HG03439 (cell line): ENCODE data around the gene NEDD4L.

Experiments used
- ATAC-seq: cut with Tn5 transposase; IDR thresholded peaks from one replicate; pipeline ENCODE4 v1.9.1; 2021; ENCODE audit warnings: mild to moderate bottlenecking, moderate library complexity; ENCODE audit not compliant: unreplicated experiment

The NEDD4L gene

GRCh38 chr18:58336605-58337004 is 292.6 kb downstream of the NEDD4L start:
- no peak for ATAC-seq

GRCh38 chr18:58337285-58337684 is 293.3 kb downstream of the NEDD4L start:
- ATAC-seq, result no peak

- no peak for ATAC-seq
Observed at GRCh38 chr18:58337686-58338085, 293.7 kb downstream of the NEDD4L start.

- ATAC-seq, result no peak
Observed at GRCh38 chr18:58338141-58338540, 294.1 kb downstream of the NEDD4L start.

- no peak for ATAC-seq
Observed at GRCh38 chr18:58338961-58339592, 295.1 kb downstream of the NEDD4L start.

- ATAC-seq, result no peak
Observed at GRCh38 chr18:58339890-58340289, 295.9 kb downstream of the NEDD4L start.

- ATAC-seq, result no peak
Observed at GRCh38 chr18:58341916-58342315, 297.9 kb downstream of the NEDD4L start.

- no peak for ATAC-seq
Observed at GRCh38 chr18:58344080-58344670, 300.1 kb downstream of the NEDD4L start.

- ATAC-seq, result no peak
Observed at GRCh38 chr18:58344861-58345463, 300.9 kb downstream of the NEDD4L start.

GRCh38 chr18:58345875-58346274 is 301.8 kb downstream of the NEDD4L start:
- no peak for ATAC-seq

GRCh38 chr18:58347135-58347534 is 303.1 kb downstream of the NEDD4L start:
- ATAC-seq, result no peak

- no peak for ATAC-seq
Observed at GRCh38 chr18:58348517-58348916, 304.5 kb downstream of the NEDD4L start.

GRCh38 chr18:58348951-58349350 is 304.9 kb downstream of the NEDD4L start:
- ATAC-seq, result no peak

- ATAC-seq, result no peak
Observed at GRCh38 chr18:58349650-58350049, 305.6 kb downstream of the NEDD4L start.

- ATAC-seq, result no peak
Observed at GRCh38 chr18:58350526-58350925, 306.5 kb downstream of the NEDD4L start.

- no peak for ATAC-seq
Observed at GRCh38 chr18:58351776-58352175, 307.8 kb downstream of the NEDD4L start.

- no peak for ATAC-seq
Observed at GRCh38 chr18:58353581-58353980, 309.6 kb downstream of the NEDD4L start.

GRCh38 chr18:58354051-58354450 is 310.0 kb downstream of the NEDD4L start:
- ATAC-seq, result no peak

- ATAC-seq, result no peak
Observed at GRCh38 chr18:58354791-58355190, 310.8 kb downstream of the NEDD4L start.

GRCh38 chr18:58355243-58355642 is 311.2 kb downstream of the NEDD4L start:
- ATAC-seq, result no peak

- ATAC-seq, result no peak
Observed at GRCh38 chr18:58359218-58359617, 315.2 kb downstream of the NEDD4L start.

- ATAC-seq, result no peak
Observed at GRCh38 chr18:58359620-58360019, 315.6 kb downstream of the NEDD4L start.
